COR-L47 (cell line): ENCODE measurements around the gene PLEKHA4.
A peak's percentile ranks its signal among the peaks of the same experiment; 100 is the strongest.
"Not testable (repeated sequence)": the region's sequence is repeated elsewhere in the genome, so short reads cannot be mapped to it uniquely, and the experiment has no call there.

Experiments
- DNase-seq: peaks from one replicate; lab custom pipeline; 2025; lab: John Stamatoyannopoulos, UW

PLEKHA4 gene

GRCh38 chr19:48862827-48863226 is 5.6 kb downstream of the PLEKHA4 start:
- no peak for DNase-seq

- no peak for DNase-seq
These were observed 7.1 kb downstream of the PLEKHA4 start for GRCh38 chr19:48861313-48861712.

- no peak for DNase-seq
These were observed 8.5 kb downstream of the PLEKHA4 start for GRCh38 chr19:48859711-48860572.

- DNase-seq, result no peak
These were observed 9.3 kb downstream of the PLEKHA4 start for GRCh38 chr19:48858984-48859710.

GRCh38 chr19:48856921-48857320 is 11.5 kb downstream of the PLEKHA4 start:
- no peak for DNase-seq

- DNase-seq, result no peak
These were observed 14.3 kb downstream of the PLEKHA4 start for GRCh38 chr19:48854103-48854502.

- DNase-seq, result no peak
These were observed 14.9 kb downstream of the PLEKHA4 start for GRCh38 chr19:48853483-48853882.

GRCh38 chr19:48852292-48852691 is 16.1 kb downstream of the PLEKHA4 start:
- DNase-seq, result no peak

- not testable (repeated sequence) for DNase-seq
These were observed 21.8 kb downstream of the PLEKHA4 start for GRCh38 chr19:48846659-48847058.

- DNase-seq, result no peak
These were observed 23.0 kb downstream of the PLEKHA4 start for GRCh38 chr19:48845384-48845783.

GRCh38 chr19:48844472-48844871 is 23.9 kb downstream of the PLEKHA4 start:
- DNase-seq, result peak; percentile 29

- peak; percentile 20 for DNase-seq
These were observed 25.6 kb downstream of the PLEKHA4 start for GRCh38 chr19:48842789-48843162.

- DNase-seq, result no peak
These were observed 26.8 kb downstream of the PLEKHA4 start for GRCh38 chr19:48841571-48841970.

GRCh38 chr19:48841047-48841446 is 27.4 kb downstream of the PLEKHA4 start:
- no peak for DNase-seq

- no peak for DNase-seq
These were observed 30.7 kb downstream of the PLEKHA4 start for GRCh38 chr19:48837687-48838086.

- DNase-seq, result peak; percentile 6
These were observed 31.3 kb downstream of the PLEKHA4 start for GRCh38 chr19:48837051-48837524.

- no peak for DNase-seq
These were observed 32.1 kb downstream of the PLEKHA4 start, which contains the start of gene HSD17B14 for GRCh38 chr19:48836089-48837017. Gene HSD17B14, minus strand, starts transcription at chr19:48836491. Its CDS starts 80 bp downstream, at chr19:48836411.

- peak; percentile 85 for DNase-seq
These were observed 32.7 kb downstream of the PLEKHA4 start for GRCh38 chr19:48835734-48836088.

GRCh38 chr19:48833977-48834376 is 34.4 kb downstream of the PLEKHA4 start:
- no peak for DNase-seq

GRCh38 chr19:48833049-48833448 is 35.4 kb downstream of the PLEKHA4 start:
- no peak for DNase-seq

GRCh38 chr19:48830965-48831364 is 37.5 kb downstream of the PLEKHA4 start:
- no peak for DNase-seq

- DNase-seq, result no peak
These were observed 38.3 kb downstream of the PLEKHA4 start for GRCh38 chr19:48830088-48830487.
